ENCODE measurements around the gene MCTP1.

DNA sequence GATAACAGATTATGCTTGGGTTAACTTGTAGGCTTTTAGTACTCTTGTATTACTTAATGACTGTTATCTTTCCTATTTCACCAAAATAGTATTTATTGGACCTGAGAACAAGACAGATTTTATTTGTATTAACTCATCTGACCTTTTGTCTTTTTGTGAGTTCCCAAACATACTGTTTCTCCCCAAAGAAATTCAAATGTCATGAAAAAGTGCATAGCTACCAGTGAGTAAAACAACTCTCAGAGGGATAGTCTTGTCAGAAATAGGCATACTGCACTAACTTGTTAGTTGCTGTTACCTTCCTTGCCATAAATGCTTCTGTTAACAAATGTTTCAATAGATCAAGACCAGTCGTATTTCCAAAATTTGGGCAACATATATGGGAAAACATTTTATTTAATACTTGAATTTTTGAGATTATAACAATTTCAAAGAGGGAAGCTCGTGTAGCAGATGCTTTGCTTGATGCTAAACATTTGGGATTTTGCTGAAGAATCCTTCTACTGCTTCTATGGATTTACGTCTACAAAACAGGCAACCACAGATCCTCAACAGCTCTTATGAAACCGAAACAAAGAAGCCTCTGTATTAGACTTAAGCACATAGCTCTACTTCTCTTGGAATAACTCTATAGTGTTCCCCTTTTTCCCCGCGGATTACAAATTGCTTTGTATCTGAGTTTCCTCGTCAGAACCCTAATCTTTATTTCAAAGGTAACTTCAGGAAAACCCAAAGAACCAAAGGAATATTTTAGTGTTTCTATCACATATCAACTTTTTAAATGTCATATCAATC, 248.8 kb downstream of the MCTP1 start:
- TF ChIP-seq, protein P1, sequence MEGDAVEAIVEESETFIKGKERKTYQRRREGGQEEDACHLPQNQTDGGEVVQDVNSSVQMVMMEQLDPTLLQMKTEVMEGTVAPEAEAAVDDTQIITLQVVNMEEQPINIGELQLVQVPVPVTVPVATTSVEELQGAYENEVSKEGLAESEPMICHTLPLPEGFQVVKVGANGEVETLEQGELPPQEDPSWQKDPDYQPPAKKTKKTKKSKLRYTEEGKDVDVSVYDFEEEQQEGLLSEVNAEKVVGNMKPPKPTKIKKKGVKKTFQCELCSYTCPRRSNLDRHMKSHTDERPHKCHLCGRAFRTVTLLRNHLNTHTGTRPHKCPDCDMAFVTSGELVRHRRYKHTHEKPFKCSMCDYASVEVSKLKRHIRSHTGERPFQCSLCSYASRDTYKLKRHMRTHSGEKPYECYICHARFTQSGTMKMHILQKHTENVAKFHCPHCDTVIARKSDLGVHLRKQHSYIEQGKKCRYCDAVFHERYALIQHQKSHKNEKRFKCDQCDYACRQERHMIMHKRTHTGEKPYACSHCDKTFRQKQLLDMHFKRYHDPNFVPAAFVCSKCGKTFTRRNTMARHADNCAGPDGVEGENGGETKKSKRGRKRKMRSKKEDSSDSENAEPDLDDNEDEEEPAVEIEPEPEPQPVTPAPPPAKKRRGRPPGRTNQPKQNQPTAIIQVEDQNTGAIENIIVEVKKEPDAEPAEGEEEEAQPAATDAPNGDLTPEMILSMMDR (conservative IDR thresholded peaks at IDR 0.05; ENCODE audit: low read length): no peak
- TF ChIP-seq EZH2phosphoT487 (IDR thresholded peaks at IDR 0.05; ENCODE audit: borderline replicate concordance): no peak
